ENCODE data around the gene ZNF831. TPM values are rescaled to one million over a fixed set of nuclear protein-coding genes. Genes with fewer than 3 reads are reported as not detected.

Gene ZNF831
- total RNA-seq, 1 donor from 2014 or later, result 4.0 TPM

- Mint-ChIP-seq H3K4me3 (no peak overlapping the region), H3K36me3 (ENCODE audit: low read depth) (peaks cover 13% of the 10 kb centered on the region), H3K27ac (no peak overlapping the region), H3K9me3 (peaks cover 2% of the 10 kb centered on the region), H3K4me1 (peaks cover 7% of the 10 kb centered on the region), H3K27me3 (no peaks in the 10 kb centered on the region)
- no peak for TF ChIP-seq CTCF (IDR thresholded peaks at IDR 0.05)
- POLR2A ChIA-PET, result no interaction called here
- intact Hi-C loops (cut with micrococcal nuclease), result no loop called here
- ATAC-seq (ENCODE audit: low read depth), result no peak
- CTCF ChIA-PET, result no interaction called here
- DNase-seq, result no peak
Observed at GRCh38 chr20:59194023-59194935, 30.7 kb downstream of the ZNF831 start.

DNA sequence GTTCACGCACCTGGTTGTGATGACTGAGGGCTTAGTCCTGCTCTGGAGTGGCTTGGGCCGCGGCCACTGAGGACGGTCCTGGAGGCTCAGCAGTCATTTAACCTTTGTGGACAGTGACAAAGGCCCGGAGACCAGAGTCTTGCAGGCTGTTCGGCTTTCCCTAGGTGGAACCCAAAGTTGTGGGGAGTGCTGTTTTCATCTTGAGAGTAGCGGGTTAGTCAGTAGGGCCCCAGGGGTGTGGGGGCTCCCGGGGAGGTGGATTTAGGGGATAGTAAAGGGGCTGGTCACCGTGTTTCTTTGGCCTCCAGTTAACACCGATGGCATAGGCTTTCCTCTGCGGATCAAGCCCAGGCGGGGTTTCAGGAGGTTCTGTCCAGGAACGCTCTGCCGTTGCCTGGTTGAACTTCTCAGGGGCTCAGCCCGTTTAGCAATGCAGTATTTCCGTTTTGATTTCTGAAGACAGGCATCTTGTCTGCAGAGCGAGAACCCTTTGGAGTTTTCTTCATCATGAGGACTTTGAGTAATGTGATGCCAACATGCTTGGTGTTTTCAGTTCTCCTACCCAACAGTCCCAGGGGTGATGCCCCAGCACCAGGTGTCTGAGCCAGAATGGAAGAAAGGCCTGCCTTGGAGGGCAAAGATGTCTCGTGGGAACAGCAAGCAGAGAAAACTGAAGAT lies 31.8 kb downstream of the ZNF831 start:
- Mint-ChIP-seq H3K27me3 (no peaks in the 10 kb centered on the region), H3K4me3 (no peak overlapping the region), H3K27ac (no peak overlapping the region), H3K9me3 (peaks cover 5% of the 10 kb centered on the region), H3K36me3 (ENCODE audit: low read depth) (peaks cover 22% of the 10 kb centered on the region), H3K4me1 (peaks cover 7% of the 10 kb centered on the region)
- no peak for DNase-seq
- no peak for ATAC-seq (ENCODE audit: low read depth)
- intact Hi-C loops (cut with micrococcal nuclease), result no loop called here
- POLR2A ChIA-PET, result no interaction called here
- TF ChIP-seq CTCF (IDR thresholded peaks at IDR 0.05), result no peak
- CTCF ChIA-PET, result no interaction called here

DNA sequence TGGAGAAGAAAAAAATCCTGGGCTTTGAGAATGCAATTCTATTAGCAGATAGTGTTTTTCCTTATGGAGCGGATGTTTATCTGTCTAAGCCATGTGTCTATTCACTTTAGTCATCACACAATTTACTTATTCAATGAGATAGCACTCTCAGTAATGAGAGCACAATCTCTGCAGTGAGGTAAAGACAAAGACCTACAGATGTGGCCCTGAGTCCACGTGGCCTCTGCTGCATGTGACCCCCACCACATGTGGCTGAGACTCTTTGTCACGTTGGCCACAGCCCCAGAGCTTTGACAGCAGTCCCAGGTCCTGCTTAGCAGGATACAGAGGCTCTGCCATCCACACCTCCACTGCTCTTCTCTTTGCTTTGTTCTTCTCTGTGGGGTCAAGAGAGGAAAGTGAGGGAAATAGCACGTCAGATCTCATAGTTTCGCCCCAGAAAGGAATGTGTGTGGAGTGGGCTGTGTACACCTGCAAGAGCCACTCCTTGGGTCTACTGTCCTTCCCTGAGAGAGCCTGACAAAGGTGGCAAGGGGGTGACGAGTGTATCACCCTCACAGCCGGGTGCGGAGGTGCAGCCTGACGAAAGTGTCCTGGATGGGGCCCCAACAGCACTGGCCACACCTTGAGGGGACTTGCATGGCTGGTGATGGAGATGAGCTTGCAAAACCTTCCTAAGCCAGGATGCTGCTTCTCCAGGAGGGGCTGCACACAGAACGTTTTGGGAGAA lies 40.7 kb downstream of the ZNF831 start:
- ATAC-seq (ENCODE audit: low read depth), result no peak
- ChIA-PET POLR2A (interaction anchor here (0.8 kb wide), 1 partner anchor 116 kb away, joined by 4 read pairs; no protein-coding TSS in a partner anchor), CTCF (interaction anchor here (9.1 kb wide), 1 partner anchor 118 kb away, joined by 258 read pairs; no protein-coding TSS in a partner anchor)
- intact Hi-C loops (cut with micrococcal nuclease), result no loop called here
- TF ChIP-seq CTCF (IDR thresholded peaks at IDR 0.05), result no peak
- Mint-ChIP-seq H3K4me1 (peaks cover 6% of the 10 kb centered on the region), H3K4me3 (no peak overlapping the region), H3K27me3 (no peaks in the 10 kb centered on the region), H3K36me3 (ENCODE audit: low read depth) (peaks cover 30% of the 10 kb centered on the region), H3K9me3 (peaks cover 8% of the 10 kb centered on the region), H3K27ac (no peak overlapping the region)
- no peak for DNase-seq

DNA sequence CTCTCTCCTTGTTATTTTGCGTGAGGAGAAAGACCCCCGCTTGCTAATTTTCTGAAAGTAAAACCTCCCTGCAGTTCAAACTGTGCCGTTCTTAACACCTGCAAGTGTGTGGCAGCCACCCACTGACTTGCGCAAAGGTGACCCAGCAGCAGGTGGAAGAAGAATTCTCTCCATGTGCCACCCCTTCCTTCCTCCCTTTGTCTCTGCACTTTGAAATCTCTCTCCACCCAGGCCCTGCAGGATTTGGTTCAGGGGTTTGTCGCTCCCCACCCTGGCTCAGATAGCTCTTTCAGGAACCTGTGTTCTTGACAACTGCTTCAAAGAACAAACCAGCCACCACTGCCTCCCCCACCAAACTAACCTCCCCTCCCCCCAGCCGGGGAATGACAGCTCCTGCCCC lies 41.4 kb downstream of the ZNF831 start:
- Mint-ChIP-seq H3K4me3 (no peak overlapping the region), H3K4me1 (peaks cover 6% of the 10 kb centered on the region), H3K27ac (no peak overlapping the region), H3K9me3 (peaks cover 6% of the 10 kb centered on the region), H3K36me3 (ENCODE audit: low read depth) (peaks cover 26% of the 10 kb centered on the region), H3K27me3 (no peaks in the 10 kb centered on the region)
- intact Hi-C loops (cut with micrococcal nuclease), result no loop called here
- POLR2A ChIA-PET, result interaction anchor here (0.8 kb wide), 1 partner anchor 117 kb away, joined by 4 read pairs; no protein-coding TSS in a partner anchor
- CTCF ChIA-PET, result interaction anchor here (4.3 to 9.1 kb wide), 2 partner anchors 119 to 335 kb away, joined by 43 to 258 read pairs; no protein-coding TSS in a partner anchor
- TF ChIP-seq CTCF (IDR thresholded peaks at IDR 0.05), result no peak
- no peak for DNase-seq
- no peak for ATAC-seq (ENCODE audit: low read depth)
